NCI-H1105 treated with DMSO at 0.1 percent for 48 hours (cell line): ENCODE results near the gene CMC1.
"Not testable (repeated sequence)": the region's sequence is repeated elsewhere in the genome, so short reads cannot be mapped to it uniquely, and the experiment has no call there.

ENCODE experiments used
- DNase-seq: peaks from one replicate; lab custom pipeline; 2025; lab: John Stamatoyannopoulos, UW

CMC1 gene

GRCh38 chr3:28241221-28242160 is at the start of gene CMC1:
TSS of gene CMC1 (plus strand) at chr3:28241619. CDS start at chr3:28241794, 175 bp downstream.
- DNase-seq = peak; percentile 85

GRCh38 chr3:28198161-28198560 is 43.3 kb upstream of the CMC1 start:
- no peak for DNase-seq

- DNase-seq = no peak
Observed at GRCh38 chr3:28198974-28199373, 42.4 kb upstream of the CMC1 start.

GRCh38 chr3:28199643-28200042 is 41.8 kb upstream of the CMC1 start:
- DNase-seq = not testable (repeated sequence)

GRCh38 chr3:28200366-28200848 is 41.0 kb upstream of the CMC1 start:
- DNase-seq = not testable (repeated sequence)

GRCh38 chr3:28206479-28206878 is 34.9 kb upstream of the CMC1 start:
- DNase-seq = no peak

- DNase-seq = no peak
Observed at GRCh38 chr3:28207000-28207733, 34.3 kb upstream of the CMC1 start.

- DNase-seq = no peak
Observed at GRCh38 chr3:28210968-28211713, 30.3 kb upstream of the CMC1 start.

GRCh38 chr3:28212681-28213080 is 28.7 kb upstream of the CMC1 start:
- no peak for DNase-seq

GRCh38 chr3:28215407-28215806 is 26.0 kb upstream of the CMC1 start:
- DNase-seq = no peak

GRCh38 chr3:28218071-28218916 is 23.1 kb upstream of the CMC1 start:
- DNase-seq = no peak

GRCh38 chr3:28218917-28219198 is 22.6 kb upstream of the CMC1 start:
- no peak for DNase-seq

- DNase-seq = no peak
Observed at GRCh38 chr3:28224430-28224829, 17.0 kb upstream of the CMC1 start.

- no peak for DNase-seq
Observed at GRCh38 chr3:28226020-28226419, 15.4 kb upstream of the CMC1 start.

- DNase-seq = no peak
Observed at GRCh38 chr3:28228623-28229022, 12.8 kb upstream of the CMC1 start.

- DNase-seq = no peak
Observed at GRCh38 chr3:28232659-28233058, 8.8 kb upstream of the CMC1 start.

GRCh38 chr3:28234454-28234853 is 7.0 kb upstream of the CMC1 start:
- no peak for DNase-seq

- no peak for DNase-seq
Observed at GRCh38 chr3:28239108-28239507, 2.3 kb upstream of the CMC1 start.

- DNase-seq = no peak
Observed at GRCh38 chr3:28240441-28240840, 978 bp upstream of the CMC1 start.

- no peak for DNase-seq
Observed at GRCh38 chr3:28242519-28242918, 1.1 kb downstream of the CMC1 start.

- no peak for DNase-seq
Observed at GRCh38 chr3:28243424-28244106, 2.1 kb downstream of the CMC1 start.
